Measurements from ENCODE around the gene TBL2.
"Not testable (repeated sequence)": the region's sequence is repeated elsewhere in the genome, so short reads cannot be mapped to it uniquely, and the experiment has no call there.

TBL2 gene

DNA sequence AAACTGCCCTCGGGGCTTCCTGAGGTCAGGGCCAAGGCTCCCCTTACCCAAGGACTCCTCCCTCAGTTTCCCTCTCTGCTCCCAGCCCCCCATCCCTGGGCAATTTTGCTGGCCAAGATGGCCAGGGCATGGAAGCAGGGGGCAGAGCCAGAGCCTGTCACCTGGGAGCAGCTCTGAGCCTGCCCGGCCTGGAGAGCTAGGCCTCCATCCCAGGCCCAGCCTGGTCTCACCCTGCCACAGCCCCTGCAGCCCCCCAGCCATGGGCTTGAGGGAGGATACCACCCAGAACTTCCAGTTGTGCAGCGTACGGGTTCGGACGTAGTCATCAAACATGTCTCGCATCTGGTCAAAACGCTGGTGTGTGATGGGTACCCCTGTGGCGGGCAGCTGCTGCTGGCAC, 17.0 kb upstream of the TBL2 start:
- H3K9me3 Mint-ChIP-seq = no peaks in the 10 kb centered on the region
- DNase-seq = no peak
- no peak overlapping the region for H3K4me3 Mint-ChIP-seq
- H3K27me3 Mint-ChIP-seq = peaks cover 16% of the 10 kb centered on the region
- no peaks in the 10 kb centered on the region for H3K4me1 Mint-ChIP-seq (ENCODE audit: low read depth)
- H3K36me3 Mint-ChIP-seq (ENCODE audit: low read depth) = no peaks in the 10 kb centered on the region
- H3K27ac Mint-ChIP-seq = no peak overlapping the region

GRCh38 chr7:73593207-73594045, 15.0 kb upstream of the TBL2 start:
- H3K9me3 Mint-ChIP-seq = no peaks in the 10 kb centered on the region
- H3K27ac Mint-ChIP-seq = no peak overlapping the region
- DNase-seq = no peak
- H3K36me3 Mint-ChIP-seq (ENCODE audit: low read depth) = no peaks in the 10 kb centered on the region
- no peaks in the 10 kb centered on the region for H3K4me1 Mint-ChIP-seq (ENCODE audit: low read depth)
- H3K27me3 Mint-ChIP-seq = peaks cover 16% of the 10 kb centered on the region
- H3K4me3 Mint-ChIP-seq = no peak overlapping the region

GRCh38 chr7:73586911-73587310, 8.5 kb upstream of the TBL2 start:
- H3K36me3 Mint-ChIP-seq (ENCODE audit: low read depth) = no peaks in the 10 kb centered on the region
- DNase-seq = no peak
- no peaks in the 10 kb centered on the region for H3K27me3 Mint-ChIP-seq
- no peak overlapping the region for H3K4me3 Mint-ChIP-seq
- H3K4me1 Mint-ChIP-seq (ENCODE audit: low read depth) = peaks cover 7% of the 10 kb centered on the region
- no peak overlapping the region for H3K27ac Mint-ChIP-seq
- H3K9me3 Mint-ChIP-seq = no peaks in the 10 kb centered on the region

DNA sequence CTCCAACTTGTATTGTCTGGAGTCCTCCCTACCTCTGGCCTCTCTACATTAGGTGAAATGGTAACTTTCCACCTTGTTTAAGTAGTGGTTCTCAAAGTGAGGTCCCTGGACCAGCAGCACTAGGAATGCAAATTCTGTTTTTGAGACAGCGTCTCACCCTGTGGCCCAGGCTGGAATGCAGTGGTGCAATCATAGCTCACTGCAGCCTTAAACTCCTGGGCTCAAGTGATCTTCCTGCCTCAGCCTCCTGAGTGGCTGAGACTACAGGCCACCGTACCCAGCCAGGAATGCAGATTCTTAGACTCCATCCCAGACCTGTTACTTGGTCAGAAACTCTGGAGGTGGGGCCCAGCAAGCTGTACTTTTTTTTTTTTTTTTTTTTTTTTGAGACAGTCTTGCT, 6.8 kb upstream of the TBL2 start:
- Mint-ChIP-seq H3K9me3 (no peaks in the 10 kb centered on the region), H3K4me3 (no peak overlapping the region), H3K4me1 (ENCODE audit: low read depth) (peaks cover 11% of the 10 kb centered on the region), H3K36me3 (ENCODE audit: low read depth) (no peaks in the 10 kb centered on the region), H3K27me3 (no peaks in the 10 kb centered on the region), H3K27ac (no peak overlapping the region)
- no peak for DNase-seq

GRCh38 chr7:73582664-73583202, 4.4 kb upstream of the TBL2 start:
- Mint-ChIP-seq H3K36me3 (ENCODE audit: low read depth) (peaks cover 5% of the 10 kb centered on the region), H3K27me3 (no peaks in the 10 kb centered on the region), H3K4me1 (ENCODE audit: low read depth) (peaks cover 17% of the 10 kb centered on the region), H3K9me3 (no peaks in the 10 kb centered on the region), H3K27ac (no peak overlapping the region), H3K4me3 (no peak overlapping the region)
- DNase-seq = no peak

DNA sequence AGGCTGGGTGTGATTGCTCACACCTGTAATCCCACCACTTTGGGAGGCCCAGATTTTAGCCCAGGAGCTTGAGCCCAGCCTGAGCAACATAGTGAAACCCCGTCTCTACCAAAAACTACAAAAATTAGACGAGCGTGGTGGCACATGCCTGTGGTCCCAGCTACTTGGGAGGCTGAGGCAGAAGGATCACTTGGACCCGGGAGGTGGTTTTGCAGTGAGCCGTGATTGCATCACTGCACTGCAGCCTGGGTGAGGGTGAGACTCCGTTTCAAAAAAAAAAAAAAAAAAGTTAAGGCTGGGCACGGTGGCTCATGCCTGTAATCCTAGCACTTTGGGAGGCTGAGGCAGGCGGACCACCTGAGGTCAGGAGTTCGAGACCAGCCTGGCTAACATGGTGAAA, 2.6 kb upstream of the TBL2 start:
- H3K27ac Mint-ChIP-seq, H3K27me3 Mint-ChIP-seq, H3K4me3 Mint-ChIP-seq, DNase-seq, H3K9me3 Mint-ChIP-seq: not testable (repeated sequence)
- Mint-ChIP-seq H3K36me3 (ENCODE audit: low read depth) (peaks cover 21% of the 10 kb centered on the region), H3K4me1 (ENCODE audit: low read depth) (peaks cover 30% of the 10 kb centered on the region)

DNA sequence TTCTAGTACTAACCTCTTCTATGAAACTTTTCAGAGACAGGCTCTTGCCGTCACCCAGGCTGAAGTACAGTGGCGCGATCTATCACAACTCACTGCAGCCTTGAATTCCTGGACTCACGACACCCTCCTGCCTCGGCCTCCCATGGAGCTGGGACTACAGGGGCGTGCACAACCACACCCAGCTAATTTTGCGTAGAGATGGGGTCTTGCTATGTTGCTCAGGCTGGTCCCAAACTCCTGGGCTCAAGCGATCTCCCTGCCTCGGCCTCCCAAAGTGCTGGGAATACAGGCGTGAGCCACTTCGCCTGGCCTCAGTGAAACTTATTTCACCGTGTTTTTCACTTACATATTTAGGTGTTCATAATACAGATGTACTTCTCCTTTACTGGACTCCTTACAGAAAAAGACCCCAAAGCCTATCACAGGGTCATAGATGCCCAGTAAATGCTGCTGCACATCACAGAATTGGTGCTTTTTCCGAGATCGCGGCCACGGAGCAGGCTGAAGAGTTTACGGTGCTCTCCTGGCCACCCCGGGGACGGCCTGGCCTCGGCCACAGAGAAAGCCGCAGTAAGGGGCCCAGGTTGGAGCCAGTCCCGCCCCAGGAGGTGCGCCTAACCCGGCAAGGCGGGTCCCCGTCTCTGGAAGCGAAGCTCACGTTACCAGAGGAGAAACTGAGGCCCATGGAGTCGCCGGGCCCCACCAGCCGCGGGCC, 595 bp downstream of the TBL2 start:
- Mint-ChIP-seq H3K4me1 (ENCODE audit: low read depth) (peaks cover 31% of the 10 kb centered on the region), H3K27ac (peak overlapping the region; percentile 96), H3K4me3 (peak overlapping the region; percentile 87), H3K36me3 (ENCODE audit: low read depth) (peaks cover 44% of the 10 kb centered on the region), H3K9me3 (no peaks in the 10 kb centered on the region), H3K27me3 (no peaks in the 10 kb centered on the region)
- no peak for DNase-seq

DNA sequence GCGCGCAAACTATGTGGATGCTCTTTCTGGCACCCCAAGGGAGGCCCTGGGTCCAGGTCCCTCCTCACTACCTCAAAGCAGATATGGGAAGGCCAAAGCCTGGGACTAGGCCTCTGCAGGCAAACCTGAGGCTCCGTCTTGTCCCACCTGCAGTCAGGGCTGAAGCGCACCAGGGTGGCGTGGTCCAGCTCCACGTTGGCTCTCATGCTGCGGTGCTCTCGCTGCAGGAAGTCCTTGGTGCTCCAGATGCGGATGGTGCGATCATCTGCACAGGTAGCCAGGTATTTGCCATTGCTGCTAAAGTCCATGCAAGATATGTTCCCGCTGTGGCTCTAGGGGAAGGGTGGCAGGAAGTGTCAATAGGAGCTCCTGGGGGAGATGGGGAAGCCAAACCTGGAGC, 4.6 kb downstream of the TBL2 start:
- Mint-ChIP-seq H3K27me3 (no peaks in the 10 kb centered on the region), H3K36me3 (ENCODE audit: low read depth) (peaks cover 83% of the 10 kb centered on the region), H3K27ac (peak overlapping the region; percentile 20), H3K4me1 (ENCODE audit: low read depth) (peaks cover 19% of the 10 kb centered on the region), H3K9me3 (no peaks in the 10 kb centered on the region), H3K4me3 (no peak overlapping the region)
- no peak for DNase-seq

- peaks cover 84% of the 10 kb centered on the region for H3K36me3 Mint-ChIP-seq (ENCODE audit: low read depth)
- H3K27ac Mint-ChIP-seq = peak overlapping the region; percentile 50
- no peaks in the 10 kb centered on the region for H3K27me3 Mint-ChIP-seq
- H3K4me1 Mint-ChIP-seq (ENCODE audit: low read depth) = peaks cover 19% of the 10 kb centered on the region
- no peak for DNase-seq
- no peak overlapping the region for H3K4me3 Mint-ChIP-seq
- H3K9me3 Mint-ChIP-seq = no peaks in the 10 kb centered on the region
Measured at GRCh38 chr7:73573276-73573675, 5.1 kb downstream of the TBL2 start.

DNA sequence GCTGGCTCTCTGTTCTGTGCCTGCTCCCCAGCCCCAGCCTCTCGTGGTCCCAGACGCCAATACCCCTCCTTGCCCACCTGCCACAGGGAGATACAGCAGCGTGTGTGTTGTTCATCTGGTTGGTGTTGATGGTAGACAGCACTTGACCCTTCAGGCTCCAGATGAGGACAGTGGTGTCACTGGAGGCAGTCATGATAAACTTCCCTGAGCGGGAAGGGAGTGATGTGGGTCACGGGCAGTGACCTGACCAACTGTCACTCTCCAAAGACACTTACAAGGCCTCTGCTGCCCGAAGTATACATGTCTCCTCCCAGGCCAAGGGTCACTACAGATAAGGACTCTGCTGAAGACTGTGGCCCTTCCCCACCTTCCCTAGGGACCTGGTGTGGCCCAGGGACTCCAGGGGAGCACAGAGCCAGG, 5.6 kb downstream of the TBL2 start:
- Mint-ChIP-seq H3K27me3 (no peaks in the 10 kb centered on the region), H3K4me3 (no peak overlapping the region), H3K36me3 (ENCODE audit: low read depth) (peaks cover 83% of the 10 kb centered on the region), H3K27ac (peak overlapping the region; percentile 62), H3K9me3 (no peaks in the 10 kb centered on the region), H3K4me1 (ENCODE audit: low read depth) (peaks cover 23% of the 10 kb centered on the region)
- DNase-seq = no peak

- H3K27me3 Mint-ChIP-seq = no peaks in the 10 kb centered on the region
- H3K4me1 Mint-ChIP-seq (ENCODE audit: low read depth) = peaks cover 21% of the 10 kb centered on the region
- H3K27ac Mint-ChIP-seq = no peak overlapping the region
- peaks cover 66% of the 10 kb centered on the region for H3K36me3 Mint-ChIP-seq (ENCODE audit: low read depth)
- H3K4me3 Mint-ChIP-seq = no peak overlapping the region
- H3K9me3 Mint-ChIP-seq = no peaks in the 10 kb centered on the region
- no peak for DNase-seq
Measured at GRCh38 chr7:73570977-73571376, 7.4 kb downstream of the TBL2 start.

DNA sequence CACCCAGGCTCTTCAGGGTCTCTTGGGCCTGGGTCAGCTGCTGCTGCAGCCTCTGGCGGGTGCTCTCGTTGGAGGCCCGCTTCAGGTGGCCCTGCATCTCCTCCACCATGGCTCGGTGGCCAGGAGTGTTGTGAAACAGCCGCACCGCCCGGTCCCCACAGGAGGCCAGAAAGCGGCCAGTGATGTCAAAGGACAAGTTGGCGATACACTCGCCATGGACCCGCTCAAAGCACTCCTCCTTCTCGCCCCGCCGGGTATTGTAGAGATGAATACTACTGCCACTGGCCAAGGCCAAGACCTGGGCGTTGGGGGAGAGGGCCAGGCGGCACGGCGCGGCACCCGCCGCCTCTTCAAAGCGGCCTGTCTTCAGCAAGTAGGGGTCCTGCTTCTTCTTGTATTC, 7.9 kb downstream of the TBL2 start:
- Mint-ChIP-seq H3K4me1 (ENCODE audit: low read depth) (peaks cover 26% of the 10 kb centered on the region), H3K27me3 (no peaks in the 10 kb centered on the region), H3K27ac (no peak overlapping the region), H3K4me3 (no peak overlapping the region), H3K36me3 (ENCODE audit: low read depth) (peaks cover 66% of the 10 kb centered on the region), H3K9me3 (no peaks in the 10 kb centered on the region)
- no peak for DNase-seq

GRCh38 chr7:73569042-73569608, 9.3 kb downstream of the TBL2 start:
- Mint-ChIP-seq H3K4me1 (ENCODE audit: low read depth) (peaks cover 30% of the 10 kb centered on the region), H3K36me3 (ENCODE audit: low read depth) (peaks cover 56% of the 10 kb centered on the region), H3K4me3 (no peak overlapping the region), H3K27ac (peak overlapping the region; percentile 12), H3K27me3 (no peaks in the 10 kb centered on the region), H3K9me3 (no peaks in the 10 kb centered on the region)
- DNase-seq = no peak

DNA sequence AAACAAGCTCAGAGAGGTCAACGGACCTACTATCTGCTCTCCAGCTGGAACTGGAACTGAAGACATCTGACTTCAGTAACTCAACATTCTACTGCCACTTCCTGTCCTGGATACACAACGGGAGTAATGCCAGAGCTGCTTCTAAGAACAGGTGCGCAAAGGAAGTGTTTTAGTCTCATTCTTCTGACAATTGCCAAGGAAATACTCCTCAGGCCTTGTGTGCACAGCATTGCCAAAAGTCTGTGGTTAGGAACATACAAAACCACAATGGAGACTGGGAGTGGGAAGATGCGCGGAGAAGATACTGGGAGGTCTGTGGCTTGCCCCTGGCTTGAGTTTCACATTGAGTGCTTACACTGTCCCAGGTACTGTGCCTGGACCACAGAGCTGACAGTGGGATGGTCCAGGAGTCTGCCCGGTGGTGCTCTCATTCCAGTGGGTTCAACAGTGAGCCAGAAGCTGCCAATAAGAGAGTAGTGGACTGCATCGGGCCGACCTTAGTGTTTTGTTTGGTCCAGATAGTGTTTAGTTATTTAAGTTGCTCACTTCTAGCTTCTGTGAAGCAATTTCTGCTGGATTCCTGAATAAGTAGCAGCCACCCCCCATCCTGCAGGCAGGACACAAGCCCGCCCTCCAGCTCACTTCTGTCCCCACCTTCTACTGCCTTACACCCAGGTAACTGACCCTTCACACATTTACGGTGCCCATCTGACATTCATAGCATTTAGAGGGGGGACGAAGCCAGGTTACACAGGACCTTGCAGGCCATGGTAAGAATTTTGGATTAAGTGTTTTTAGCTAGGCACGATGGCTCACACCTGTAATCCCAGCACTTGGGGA, 10.3 kb downstream of the TBL2 start:
- DNase-seq = no peak
- H3K27me3 Mint-ChIP-seq = no peaks in the 10 kb centered on the region
- no peaks in the 10 kb centered on the region for H3K9me3 Mint-ChIP-seq
- peak overlapping the region; percentile 61 for H3K27ac Mint-ChIP-seq
- H3K4me1 Mint-ChIP-seq (ENCODE audit: low read depth) = peaks cover 29% of the 10 kb centered on the region
- peaks cover 46% of the 10 kb centered on the region for H3K36me3 Mint-ChIP-seq (ENCODE audit: low read depth)
- no peak overlapping the region for H3K4me3 Mint-ChIP-seq

Data from activated T-cell treated with anti-CD3 and anti-CD28 coated beads, Interleukin-2, amount 50 U/mL, for 24 hours (primary cell).